H7 (cell line): ENCODE results near the gene CDYL. TPM values are rescaled to one million over a fixed set of nuclear protein-coding genes. Genes with fewer than 3 reads are reported as not detected.

Source experiments
- DNase-seq: peaks from one replicate; pipeline ENCODE4 v3.0.0; 2012
- H3K27me3 ChIP-seq: 2 replicates; pipeline ENCODE4 v1.6.0; 2011; ENCODE audit warnings: mild to moderate bottlenecking, low read length; ENCODE audit not compliant: control insufficient read depth, insufficient read depth
- H3K36me3 ChIP-seq: replicated peaks from 2 replicates; pipeline ENCODE4 v1.5.1; 2011; ENCODE audit warnings: low read length; ENCODE audit not compliant: control insufficient read depth, insufficient read depth
- H3K4me3 ChIP-seq: 2 replicates; pipeline ENCODE4 v1.5.1; 2011; ENCODE audit warnings: low read depth, mild to moderate bottlenecking, control low read depth, low read length, moderate library complexity; ENCODE audit not compliant: insufficient read depth
- total RNA-seq: library from RNA; depleted of rRNA; stranded (reverse); fragments of >200 nt; shearing (Covaris generic); gene quantifications from 2 replicates; pipeline ENCODE4 v1.2.3, GENCODE V29; 2014

Gene CDYL
- total RNA-seq, 1 experiment from 2014 or later = 49.3 TPM

GRCh38 chr6:4903121-4903520 is 126.9 kb downstream of the CDYL start:
- H3K27me3 ChIP-seq = no peaks in the 10 kb centered on the region
- DNase-seq = no peak

GRCh38 chr6:4903751-4904370 is 127.7 kb downstream of the CDYL start:
- no peak for DNase-seq
- Histone ChIP-seq H3K36me3 (peaks cover 2% of the 10 kb centered on the region), H3K4me3 (no peak overlapping the region), H3K27me3 (no peaks in the 10 kb centered on the region)

More at GRCh38 chr6:4903121-4903520, 126.9 kb downstream of the CDYL start:
- Histone ChIP-seq H3K4me3 (no peak overlapping the region), H3K36me3 (peaks cover 2% of the 10 kb centered on the region)

GRCh38 chr6:4904461-4905025 is 128.3 kb downstream of the CDYL start:
- DNase-seq = no peak
- Histone ChIP-seq H3K27me3 (no peaks in the 10 kb centered on the region), H3K36me3 (peaks cover 2% of the 10 kb centered on the region), H3K4me3 (no peak overlapping the region)

GRCh38 chr6:4905826-4906225 is 129.6 kb downstream of the CDYL start:
- DNase-seq = no peak
- H3K36me3 ChIP-seq = peaks cover 2% of the 10 kb centered on the region
- H3K27me3 ChIP-seq = no peaks in the 10 kb centered on the region

GRCh38 chr6:4906293-4907276 is 130.4 kb downstream of the CDYL start:
- H3K36me3 ChIP-seq = peaks cover 2% of the 10 kb centered on the region
- DNase-seq = no peak
- H3K4me3 ChIP-seq = no peak overlapping the region
- no peaks in the 10 kb centered on the region for H3K27me3 ChIP-seq

More at GRCh38 chr6:4905826-4906225, 129.6 kb downstream of the CDYL start:
- H3K4me3 ChIP-seq = no peak overlapping the region

GRCh38 chr6:4907602-4908001 is 131.4 kb downstream of the CDYL start:
- Histone ChIP-seq H3K27me3 (no peaks in the 10 kb centered on the region), H3K4me3 (no peak overlapping the region), H3K36me3 (peaks cover 2% of the 10 kb centered on the region)
- DNase-seq = no peak

GRCh38 chr6:4908062-4908461 is 131.9 kb downstream of the CDYL start:
- Histone ChIP-seq H3K36me3 (peaks cover 2% of the 10 kb centered on the region), H3K4me3 (no peak overlapping the region), H3K27me3 (no peaks in the 10 kb centered on the region)
- DNase-seq = no peak

- no peak for DNase-seq
- Histone ChIP-seq H3K4me3 (no peak overlapping the region), H3K27me3 (no peaks in the 10 kb centered on the region), H3K36me3 (peaks cover 2% of the 10 kb centered on the region)
Observed at GRCh38 chr6:4909063-4909706, 133.0 kb downstream of the CDYL start.

GRCh38 chr6:4910037-4910760 is 134.0 kb downstream of the CDYL start:
- Histone ChIP-seq H3K27me3 (no peaks in the 10 kb centered on the region), H3K4me3 (no peak overlapping the region), H3K36me3 (peaks cover 2% of the 10 kb centered on the region)
- DNase-seq = no peak

GRCh38 chr6:4912559-4912958 is 136.4 kb downstream of the CDYL start:
- H3K4me3 ChIP-seq = no peak overlapping the region
- H3K27me3 ChIP-seq = no peaks in the 10 kb centered on the region
- H3K36me3 ChIP-seq = peaks cover 2% of the 10 kb centered on the region
- peak; percentile 60 for DNase-seq

- Histone ChIP-seq H3K36me3 (no peaks in the 10 kb centered on the region; the same call in 1 of the 2 replicates), H3K27me3 (no peaks in the 10 kb centered on the region), H3K4me3 (no peak overlapping the region)
- no peak for DNase-seq
Observed at GRCh38 chr6:4913705-4914419, 137.7 kb downstream of the CDYL start.

GRCh38 chr6:4914420-4915159 is 138.4 kb downstream of the CDYL start:
- no peaks in the 10 kb centered on the region for H3K27me3 ChIP-seq
- H3K36me3 ChIP-seq = no peaks in the 10 kb centered on the region
- DNase-seq = no peak
- no peak overlapping the region for H3K4me3 ChIP-seq
